Upper lobe of left lung (tissue), 6 donors: ENCODE results near the gene EDARADD. TPM values are rescaled to one million over a fixed set of nuclear protein-coding genes. Genes with fewer than 3 reads are reported as not detected.
"Not testable (repeated sequence)": the region's sequence is repeated elsewhere in the genome, so short reads cannot be mapped to it uniquely, and the experiment has no call there.

ENCODE experiments used
- ATAC-seq, 2 donors: fragments of 200-7000 bp; cut with Tn5 transposase; one replicate each; pipeline ENCODE4 v1.9.1; 2022; ENCODE audit warnings: mild to moderate bottlenecking in 2 of 2, moderate library complexity in 2 of 2; ENCODE audit not compliant: low FRiP score in 2 of 2
- DNase-seq, 2 donors: peaks; one replicate each; pipeline ENCODE4 v3.0.0-alpha.2; 2019 to 2020
- H3K27ac ChIP-seq, 4 donors: fragments of 200-600 bp; sonication (generic); one replicate each; pipeline ENCODE4 v1.5.1; 2016 to 2019
- H3K27me3 ChIP-seq, 4 donors: fragments of 200-600 bp; sonication (generic); one replicate each; pipeline ENCODE4 v1.5.1; 2017 to 2019
- H3K36me3 ChIP-seq, 4 donors: fragments of 200-600 bp; sonication (generic); one replicate each; pipeline ENCODE4 v1.5.1; 2016 to 2019
- H3K4me1 ChIP-seq, 4 donors: fragments of 200-600 bp; sonication (generic); one replicate each; pipeline ENCODE4 v1.5.1; 2018 to 2019
- H3K4me3 ChIP-seq, 4 donors: fragments of 200-600 bp; sonication (generic); one replicate each; pipeline ENCODE4 v1.5.1; 2017 to 2019; ENCODE audit warnings: mild to moderate bottlenecking in 2 of 4, moderate library complexity in 1 of 4
- H3K9me3 ChIP-seq, 4 donors: fragments of 200-600 bp; sonication (generic); one replicate each; pipeline ENCODE4 v1.5.1; 2018 to 2019
- CTCF ChIP-seq, 6 experiments: fragments of 450-650 bp in 4 of 6; fragments of 200-600 bp in 2 of 6; sonication (generic) in 2 of 6; IDR thresholded peaks; one replicate each; pipeline ENCODE4 v1.5.1; 2016 to 2019; ENCODE audit warnings: antibody characterized with exemption in 6 of 6
- EP300 ChIP-seq, 4 donors: sonication (generic); formaldehyde crosslinking; IDR thresholded peaks; one replicate each; pipeline ENCODE4 v1.5.1; 2017; ENCODE audit warnings: antibody characterized with exemption in 4 of 4, control low read depth in 2 of 4
- POLR2A ChIP-seq, 4 donors: fragments of 450-650 bp; IDR thresholded peaks; one replicate each; pipeline ENCODE4 v1.5.1; 2016 to 2017; ENCODE audit warnings: antibody characterized with exemption in 4 of 4, mild to moderate bottlenecking in 2 of 4
- POLR2AphosphoS5 ChIP-seq, 2 donors: sonication (generic); formaldehyde crosslinking; IDR thresholded peaks; one replicate each; pipeline ENCODE4 v1.5.1; 2017; ENCODE audit warnings: antibody characterized with exemption in 2 of 2
- WGBS, 2 donors: methylation state at CpG; one replicate each; pipeline ENCODE4 v1.1.5; 2017 to 2018; 5-methylcytosine and 5-hydroxymethylcytosine counted together
- total RNA-seq, 6 donors: library from RNA; depleted of rRNA in 4 of 6; stranded (reverse); fragments of >200 nt in 4 of 6; gene quantifications; one replicate each; pipeline versions ENCODE4 v1.1.0 to v1.2.1, GENCODE V29; 2016 to 2021
- donor health status: DM: no; HTN: no; CAD: no; lungs with moderate emphysema.
- donor health status: DM: no; HTN: yes; CAD: no; lungs with severe emphysema.

The EDARADD gene
- total RNA-seq: 1 to 10 TPM in 1 of 6 donors, under 1 TPM in 4, not detected in 1; 0.11 to 2.6 (median 0.57) TPM

- no peaks in the 10 kb centered on the region for H3K36me3 ChIP-seq
- H3K9me3 ChIP-seq: no peaks in the 10 kb centered on the region
- no peak for DNase-seq
- peaks cover 0 to 8% (median 3%) of the 10 kb centered on the region in 4 donors for H3K27me3 ChIP-seq
- WGBS, 2 donors: 70 to 72% methylated on average over 13 of the region's 13 CpGs
- peaks cover 12 to 20% (median 15%) of the 10 kb centered on the region in 4 donors for H3K4me1 ChIP-seq
- no peak for ATAC-seq
- H3K4me3 ChIP-seq: peak within 1 kb of the TSS; percentile 52 to 80 (median 56)
- no peak for TF ChIP-seq POLR2A (IDR thresholded peaks at IDR 0.05)
- TF ChIP-seq EP300 (IDR thresholded peaks at IDR 0.05): no peak
- no peak for TF ChIP-seq CTCF (IDR thresholded peaks at IDR 0.05)
- TF ChIP-seq POLR2AphosphoS5 (IDR thresholded peaks at IDR 0.05): no peak
- H3K27ac ChIP-seq: peak within 1 kb of the TSS in 3 of 4 donors; percentile 19 to 57 (median 42)
These were observed at the start of gene EDARADD for GRCh38 chr1:236393681-236394481. TSS of gene EDARADD (plus strand) at chr1:236394286. CDS start at chr1:236394445, 159 bp downstream.

DNA sequence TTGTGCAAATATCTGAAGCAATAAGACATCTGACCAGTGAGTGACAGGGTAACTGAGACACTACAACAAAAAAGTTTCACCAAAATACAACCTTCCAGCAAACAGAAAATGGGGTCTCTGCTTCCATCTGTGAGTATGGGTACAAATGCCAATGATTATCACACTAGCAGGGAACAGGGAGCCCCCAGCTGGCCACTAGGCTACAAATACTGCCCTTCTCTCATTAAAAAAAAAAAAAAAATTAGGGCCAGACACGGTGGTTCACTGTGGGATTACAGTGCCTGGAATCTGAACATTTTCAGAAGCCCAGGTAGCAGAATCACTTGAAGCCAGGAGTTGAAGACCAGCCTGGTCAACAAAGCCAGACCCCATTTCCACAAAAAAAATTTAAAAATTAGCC is 48.4 kb upstream of the EDARADD start:
- no peak overlapping the region for H3K27ac ChIP-seq
- TF ChIP-seq EP300 (IDR thresholded peaks at IDR 0.05) (no peak), POLR2AphosphoS5 (IDR thresholded peaks at IDR 0.05) (no peak), CTCF (IDR thresholded peaks at IDR 0.05) (no peak), POLR2A (IDR thresholded peaks at IDR 0.05) (no peak)
- no peaks in the 10 kb centered on the region for H3K36me3 ChIP-seq
- 21 to 23% methylated on average over 1 of the region's 1 CpG for WGBS, 2 donors
- no peaks in the 10 kb centered on the region for H3K4me1 ChIP-seq
- H3K4me3 ChIP-seq: no peak overlapping the region
- ATAC-seq: no peak
- no peak for DNase-seq
- H3K9me3 ChIP-seq: no peaks in the 10 kb centered on the region
- no peaks in the 10 kb centered on the region for H3K27me3 ChIP-seq

DNA sequence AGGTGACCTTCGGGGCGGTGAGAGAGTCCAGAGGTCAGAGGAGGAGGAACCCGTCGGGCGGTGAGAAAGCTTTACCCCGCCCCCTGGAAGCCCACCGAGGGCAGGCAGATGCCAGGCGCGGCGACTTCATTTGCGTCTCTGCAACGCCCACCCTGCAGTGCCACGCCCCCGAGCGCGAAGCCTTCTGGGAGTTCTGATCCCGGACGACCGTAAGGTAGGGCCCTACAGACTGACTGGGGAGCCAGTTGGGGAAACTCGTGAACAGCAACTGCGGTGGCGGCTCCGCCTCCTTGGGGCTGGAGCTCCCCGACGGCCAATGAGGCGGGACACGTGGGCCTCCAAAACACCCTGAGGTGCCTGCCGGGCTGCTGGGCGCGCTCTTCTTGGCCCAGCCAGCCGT is 46.0 kb upstream of the EDARADD start:
- no peak overlapping the region for H3K27ac ChIP-seq
- WGBS, 2 donors: 95 to 97% methylated on average over 20 to 25 of the region's 31 CpGs
- H3K27me3 ChIP-seq: no peaks in the 10 kb centered on the region
- H3K4me1 ChIP-seq: no peaks in the 10 kb centered on the region
- no peaks in the 10 kb centered on the region for H3K9me3 ChIP-seq
- no peak overlapping the region for H3K4me3 ChIP-seq
- TF ChIP-seq POLR2AphosphoS5 (IDR thresholded peaks at IDR 0.05) (no peak), EP300 (IDR thresholded peaks at IDR 0.05) (no peak), POLR2A (IDR thresholded peaks at IDR 0.05) (no peak)
- peak in 1 of 2 donors; percentile 83 for DNase-seq
- H3K36me3 ChIP-seq: no peaks in the 10 kb centered on the region
- ATAC-seq: peak in 1 of 2 donors; percentile 17

- no peaks in the 10 kb centered on the region for H3K36me3 ChIP-seq
- ATAC-seq: no peak
- no peaks in the 10 kb centered on the region for H3K27me3 ChIP-seq
- no peak overlapping the region for H3K27ac ChIP-seq
- WGBS, 2 donors: 86 to 93% methylated on average over 5 of the region's 5 CpGs
- no peak overlapping the region for H3K4me3 ChIP-seq
- no peak for DNase-seq
- no peaks in the 10 kb centered on the region for H3K4me1 ChIP-seq
- no peaks in the 10 kb centered on the region for H3K9me3 ChIP-seq
- TF ChIP-seq POLR2A (IDR thresholded peaks at IDR 0.05): no peak
- no peak for TF ChIP-seq POLR2AphosphoS5 (IDR thresholded peaks at IDR 0.05)
- TF ChIP-seq CTCF (IDR thresholded peaks at IDR 0.05): no peak
- no peak for TF ChIP-seq EP300 (IDR thresholded peaks at IDR 0.05)
These were observed 43.8 kb upstream of the EDARADD start for GRCh38 chr1:236350308-236350707.

GRCh38 chr1:236351875-236352573 is 42.1 kb upstream of the EDARADD start:
- Histone ChIP-seq H3K9me3 (no peaks in the 10 kb centered on the region), H3K4me3 (no peak overlapping the region), H3K36me3 (no peaks in the 10 kb centered on the region), H3K27me3 (no peaks in the 10 kb centered on the region), H3K4me1 (no peaks in the 10 kb centered on the region), H3K27ac (no peak overlapping the region)
- ATAC-seq: no peak
- no peak for TF ChIP-seq EP300 (IDR thresholded peaks at IDR 0.05)
- TF ChIP-seq POLR2A (IDR thresholded peaks at IDR 0.05): no peak
- no peak for TF ChIP-seq CTCF (IDR thresholded peaks at IDR 0.05)
- no peak for TF ChIP-seq POLR2AphosphoS5 (IDR thresholded peaks at IDR 0.05)
- 66 to 79% methylated on average over 7 of the region's 7 CpGs for WGBS, 2 donors
- DNase-seq: no peak

DNA sequence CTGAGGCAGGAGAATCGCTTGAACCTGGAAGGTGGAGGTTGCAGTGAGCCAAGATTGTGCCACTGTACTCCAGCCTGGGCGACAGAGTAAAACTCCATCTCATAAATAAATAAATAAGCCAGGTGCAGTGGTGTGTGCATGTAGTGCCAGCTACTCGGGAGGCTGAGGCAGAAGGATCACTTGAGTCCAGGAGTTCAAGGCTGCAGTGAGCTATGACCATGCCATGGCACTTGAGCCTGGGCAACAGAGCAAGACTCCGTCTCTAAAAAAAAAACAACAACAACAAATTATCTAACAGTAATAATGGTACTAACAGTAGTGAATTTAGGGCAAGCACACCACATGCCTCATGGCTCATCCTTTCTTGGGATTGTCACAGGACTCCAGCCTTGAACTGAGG is 41.3 kb upstream of the EDARADD start:
- not testable (repeated sequence) for ATAC-seq, DNase-seq, H3K4me3 ChIP-seq, H3K27me3 ChIP-seq, H3K36me3 ChIP-seq, H3K4me1 ChIP-seq, H3K27ac ChIP-seq, H3K9me3 ChIP-seq
- WGBS, 2 donors: 87 to 89% methylated on average over 4 of the region's 4 CpGs
